GM23248 (cell line): ENCODE measurements around the gene IL18BP. TPM values are rescaled to one million over a fixed set of nuclear protein-coding genes. Genes with fewer than 3 reads are reported as not detected.
A peak's percentile ranks its signal among the peaks of the same experiment; 100 is the strongest.

Experiments
- DNase-seq: peaks from one replicate; pipeline ENCODE4 v3.0.0-alpha.2; 2015
- H2AFZ ChIP-seq: fragments of 200-600 bp; sonication (generic); 2 replicates; pipeline ENCODE4 v1.6.1; 2016; ENCODE audit warnings: antibody characterized with exemption
- H3F3A ChIP-seq: fragments of 200-600 bp; sonication (generic); 2 replicates; pipeline ENCODE4 v1.6.1; 2016; ENCODE audit warnings: mild to moderate bottlenecking, antibody characterized with exemption, mixed run types; ENCODE audit not compliant: insufficient read depth
- H3K27ac ChIP-seq: fragments of 200-600 bp; sonication (generic); 2 replicates; pipeline ENCODE4 v1.5.1; 2016; ENCODE audit warnings: mild to moderate bottlenecking
- H3K27me3 ChIP-seq: fragments of 200-600 bp; sonication (generic); replicated peaks from 2 replicates; pipeline ENCODE4 v1.6.1; 2016; ENCODE audit warnings: mild to moderate bottlenecking; ENCODE audit not compliant: insufficient read depth
- H3K36me3 ChIP-seq: fragments of 200-600 bp; sonication (generic); 2 replicates; pipeline ENCODE4 v1.6.1; 2016; ENCODE audit warnings: low read depth, mild to moderate bottlenecking
- H3K4me1 ChIP-seq: fragments of 200-600 bp; sonication (generic); 2 replicates; pipeline ENCODE4 v1.6.1; 2016; ENCODE audit warnings: mild to moderate bottlenecking; ENCODE audit not compliant: insufficient read depth
- H3K4me2 ChIP-seq: fragments of 200-600 bp; sonication (generic); one replicate; pipeline ENCODE4 v1.6.1; 2016; ENCODE audit warnings: mild to moderate bottlenecking; ENCODE audit not compliant: unreplicated experiment
- H3K4me3 ChIP-seq: fragments of 200-600 bp; sonication (generic); 2 replicates; pipeline ENCODE4 v1.5.1; 2016; ENCODE audit warnings: mild to moderate bottlenecking
- H3K79me2 ChIP-seq: fragments of 200-600 bp; sonication (generic); 2 replicates; pipeline ENCODE4 v1.6.1; 2016; ENCODE audit warnings: mild to moderate bottlenecking; ENCODE audit not compliant: insufficient read depth
- H3K9ac ChIP-seq: fragments of 200-600 bp; sonication (generic); 2 replicates; pipeline ENCODE4 v1.6.1; 2016; ENCODE audit warnings: mild to moderate bottlenecking
- H3K9me2 ChIP-seq: fragments of 200-600 bp; sonication (generic); 2 replicates; pipeline ENCODE4 v1.6.1; 2016; ENCODE audit warnings: mixed run types, mild to moderate bottlenecking, moderate library complexity; ENCODE audit not compliant: insufficient read depth
- H3K9me3 ChIP-seq: fragments of 200-600 bp; sonication (generic); one replicate; pipeline ENCODE4 v1.6.1; 2017; ENCODE audit warnings: low read depth
- H4K20me1 ChIP-seq: fragments of 200-600 bp; sonication (generic); 2 replicates; pipeline ENCODE4 v1.6.0; 2016; ENCODE audit not compliant: insufficient read depth
- EZH2 ChIP-seq: fragments of 200-600 bp; sonication (generic); IDR thresholded peaks from 2 replicates; pipeline ENCODE4 v1.6.1; 2018; ENCODE audit warnings: antibody characterized with exemption, mild to moderate bottlenecking; ENCODE audit not compliant: insufficient read depth, poor library complexity, severe bottlenecking
- EZH2phosphoT487 ChIP-seq: fragments of 200-600 bp; sonication (generic); IDR thresholded peaks from 2 replicates; pipeline ENCODE4 v1.6.1; 2018; ENCODE audit warnings: antibody characterized with exemption, moderate library complexity, mild to moderate bottlenecking, low read depth; ENCODE audit not compliant: insufficient read depth
- WGBS, 2 experiments: methylation state at CpG; one replicate each; pipeline ENCODE4 v1.1.6; 2015 to 2017; ENCODE audit warnings: low lambda C conversion rate in 2 of 2, low coverage in 1 of 2; ENCODE audit errors: missing lambda C conversion rate in 2 of 2; 5-methylcytosine and 5-hydroxymethylcytosine counted together
- in situ Hi-C: fragments of 300-500 bp; cut with MboI; formaldehyde crosslinking; loops from 2 replicates; pipeline ENCODE4 v1.15.0; 2020
- polyA plus RNA-seq: library from polyadenylated mRNA; unstranded; fragments of >200 nt; fragmentation: Nextera tagmentation; extraction: Ambion mirVana; gene quantifications from 2 replicates; pipeline ENCODE4 v1.2.1, GENCODE V29; 2016
- total RNA-seq: library from RNA; depleted of rRNA; stranded (reverse); fragments of >200 nt; shearing (Covaris generic); gene quantifications from 2 replicates; pipeline ENCODE4 v1.2.3, GENCODE V29; 2014

The IL18BP gene
- total and polyA plus RNA-seq, 2 experiments from 2014 or later = 0.44 to 2.5 TPM

DNA sequence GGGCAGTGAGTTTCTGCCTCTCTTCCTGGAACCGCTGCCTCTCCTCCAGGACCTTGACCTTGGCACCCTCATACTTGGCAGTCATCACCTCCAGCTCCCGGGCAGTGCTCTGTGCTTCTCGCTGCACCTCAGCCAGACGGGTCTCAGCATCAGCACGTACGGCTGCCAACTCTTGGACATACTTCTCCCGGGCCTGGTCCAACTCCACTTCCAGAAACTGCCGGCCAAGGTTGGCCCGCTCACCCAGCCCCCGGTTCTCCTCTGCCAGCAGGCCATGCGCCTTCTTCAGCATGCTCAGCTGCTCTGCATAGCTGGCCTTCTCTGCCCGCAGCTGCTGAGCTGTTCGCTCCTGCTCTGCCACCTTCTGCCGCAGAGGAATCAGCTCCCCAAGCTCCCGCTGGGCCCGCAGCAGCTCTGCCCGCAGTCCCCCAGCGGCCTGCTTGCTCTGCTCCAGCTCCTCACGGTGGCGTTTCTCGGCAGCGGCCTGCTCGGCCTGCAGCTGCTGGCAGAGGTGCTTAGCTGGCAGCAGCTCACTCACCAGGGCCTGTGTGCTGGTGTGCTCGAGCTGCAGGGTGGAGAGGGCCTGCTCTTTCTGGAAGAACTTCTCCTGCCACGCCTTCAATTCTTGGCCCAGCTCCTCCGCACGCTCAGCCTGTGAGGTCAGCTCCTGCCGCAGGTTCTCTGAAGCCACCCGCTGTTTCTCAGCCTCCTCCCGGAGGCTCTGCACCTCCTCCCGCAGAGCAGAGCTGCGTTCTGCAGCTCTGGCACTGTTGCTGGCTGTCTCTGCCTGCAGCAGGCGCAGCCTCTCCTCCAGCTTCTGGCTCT lies 14.4 kb downstream of the IL18BP start:
- Histone ChIP-seq H3K9me3 (no peaks in the 10 kb centered on the region), H3K4me1 (peaks cover 11% of the 10 kb centered on the region), H2AFZ (no peak overlapping the region), H3F3A (peaks cover 26% of the 10 kb centered on the region), H3K9me2 (no peaks in the 10 kb centered on the region), H3K4me3 (no peak overlapping the region), H4K20me1 (no peaks in the 10 kb centered on the region), H3K27ac (peak overlapping the region; percentile 56), H3K36me3 (peaks cover 65% of the 10 kb centered on the region), H3K4me2 (peak overlapping the region; percentile 40), H3K27me3 (no peaks in the 10 kb centered on the region), H3K79me2 (peaks cover 33% of the 10 kb centered on the region), H3K9ac (peak overlapping the region; percentile 45)
- TF ChIP-seq EZH2phosphoT487 (no peak), EZH2 (no peak)
- WGBS, 2 experiments = 36 to 38% methylated on average over 29 to 33 of the region's 33 CpGs
- peak; percentile 94 for DNase-seq
- in situ Hi-C loops = no loop called here

DNA sequence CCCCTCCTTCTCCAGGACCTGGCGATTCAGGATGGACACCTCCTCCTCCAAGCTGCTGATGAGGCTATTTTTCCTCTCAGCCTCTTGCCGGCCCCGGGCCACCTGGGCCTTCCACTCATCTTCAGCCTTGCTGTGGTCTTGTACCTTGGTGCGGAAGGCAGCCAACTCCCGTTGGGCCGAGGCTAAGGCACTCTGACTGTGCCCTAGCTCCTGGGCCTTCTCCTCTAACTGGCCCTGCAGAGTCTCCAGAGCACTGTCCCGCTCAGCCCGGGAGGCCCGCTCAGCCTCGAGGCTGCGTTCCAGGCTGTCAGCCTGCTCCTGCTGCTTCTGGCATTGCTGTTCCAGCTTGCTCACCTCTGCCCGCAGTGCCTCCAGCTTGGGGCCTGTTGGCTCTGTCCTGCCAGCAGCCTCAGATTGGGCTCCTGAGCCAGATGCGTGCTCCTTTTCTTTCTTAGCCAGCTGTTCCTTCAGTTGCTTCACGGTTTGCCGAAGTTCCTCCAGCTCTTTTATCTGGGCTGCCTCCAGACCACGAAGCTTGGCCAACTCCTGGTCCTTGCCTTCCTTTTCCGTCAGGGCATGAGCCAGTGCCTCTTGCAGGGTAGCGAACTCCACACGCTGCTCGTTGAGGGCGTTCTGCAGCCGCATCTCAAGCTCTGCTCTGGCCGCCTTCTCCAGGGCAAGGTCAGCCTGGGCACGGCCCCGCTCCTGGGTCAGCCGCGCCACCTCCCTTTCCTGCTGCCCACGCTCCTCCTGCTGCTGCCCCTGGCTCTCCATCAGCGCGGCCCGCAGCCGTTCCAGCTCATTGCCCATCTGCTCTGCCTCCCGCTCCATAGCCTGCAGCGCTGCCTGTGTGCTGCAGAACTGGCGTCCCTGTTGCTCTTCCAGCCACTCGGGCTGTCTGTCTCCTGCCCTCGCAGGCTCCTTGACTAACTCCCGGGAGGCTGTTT lies 15.3 kb downstream of the IL18BP start:
- Histone ChIP-seq H3K4me2 (peak overlapping the region; percentile 40), H3K79me2 (peaks cover 33% of the 10 kb centered on the region), H3K9me3 (no peaks in the 10 kb centered on the region), H3K4me3 (no peak overlapping the region), H2AFZ (no peak overlapping the region), H3K36me3 (peaks cover 62% of the 10 kb centered on the region), H3K27ac (peak overlapping the region; percentile 56), H3F3A (peaks cover 19% of the 10 kb centered on the region), H4K20me1 (no peaks in the 10 kb centered on the region), H3K27me3 (no peaks in the 10 kb centered on the region), H3K9me2 (no peaks in the 10 kb centered on the region), H3K4me1 (peaks cover 11% of the 10 kb centered on the region), H3K9ac (peak overlapping the region; percentile 33)
- TF ChIP-seq EZH2phosphoT487 (no peak), EZH2 (no peak)
- in situ Hi-C loops = no loop called here
- 58 to 65% methylated on average over 37 to 38 of the region's 38 CpGs for WGBS, 2 experiments
- peak; percentile 42 for DNase-seq

DNA sequence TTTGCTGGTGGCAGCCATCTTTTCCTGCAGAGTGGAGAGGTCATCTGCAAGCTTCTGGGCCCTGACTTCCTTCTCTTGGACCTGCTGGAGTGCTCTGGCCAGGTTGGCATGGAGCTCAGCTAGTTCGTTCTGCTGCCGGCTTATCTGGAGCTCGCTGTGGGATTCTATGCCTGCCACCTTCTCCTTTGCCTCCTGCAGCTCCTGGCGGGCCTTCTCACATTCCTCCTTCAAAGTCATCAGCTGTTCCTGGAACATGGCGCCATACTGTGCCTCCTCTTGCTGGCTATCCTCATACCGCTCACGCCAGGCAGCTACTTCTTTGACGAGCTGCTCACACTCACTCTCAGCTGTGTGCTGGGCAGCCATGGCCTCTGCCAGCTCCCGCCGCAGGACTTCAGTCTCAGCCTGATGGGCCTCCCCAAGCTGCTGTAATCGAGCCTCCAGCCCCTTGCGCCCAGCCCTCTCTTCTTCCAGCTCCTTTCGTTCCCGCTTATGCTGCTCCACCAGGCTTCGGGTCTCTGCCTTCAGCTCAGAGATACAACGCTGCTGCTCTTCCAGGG lies 16.1 kb downstream of the IL18BP start:
- H3K4me2 ChIP-seq = no peak overlapping the region
- H2AFZ ChIP-seq = no peak overlapping the region
- H3K4me3 ChIP-seq = no peak overlapping the region
- H3F3A ChIP-seq = peaks cover 19% of the 10 kb centered on the region
- in situ Hi-C loops = no loop called here
- no peak overlapping the region for H3K9ac ChIP-seq
- H3K79me2 ChIP-seq = peaks cover 33% of the 10 kb centered on the region
- H3K9me2 ChIP-seq = no peaks in the 10 kb centered on the region
- H4K20me1 ChIP-seq = no peaks in the 10 kb centered on the region
- H3K27ac ChIP-seq = no peak overlapping the region
- peaks cover 70% of the 10 kb centered on the region for H3K36me3 ChIP-seq
- no peak for DNase-seq
- H3K9me3 ChIP-seq = no peaks in the 10 kb centered on the region
- 85 to 87% methylated on average over 16 of the region's 16 CpGs for WGBS, 2 experiments
- H3K4me1 ChIP-seq = peaks cover 11% of the 10 kb centered on the region
- no peak for TF ChIP-seq EZH2
- TF ChIP-seq EZH2phosphoT487 = no peak
- H3K27me3 ChIP-seq = no peaks in the 10 kb centered on the region

DNA sequence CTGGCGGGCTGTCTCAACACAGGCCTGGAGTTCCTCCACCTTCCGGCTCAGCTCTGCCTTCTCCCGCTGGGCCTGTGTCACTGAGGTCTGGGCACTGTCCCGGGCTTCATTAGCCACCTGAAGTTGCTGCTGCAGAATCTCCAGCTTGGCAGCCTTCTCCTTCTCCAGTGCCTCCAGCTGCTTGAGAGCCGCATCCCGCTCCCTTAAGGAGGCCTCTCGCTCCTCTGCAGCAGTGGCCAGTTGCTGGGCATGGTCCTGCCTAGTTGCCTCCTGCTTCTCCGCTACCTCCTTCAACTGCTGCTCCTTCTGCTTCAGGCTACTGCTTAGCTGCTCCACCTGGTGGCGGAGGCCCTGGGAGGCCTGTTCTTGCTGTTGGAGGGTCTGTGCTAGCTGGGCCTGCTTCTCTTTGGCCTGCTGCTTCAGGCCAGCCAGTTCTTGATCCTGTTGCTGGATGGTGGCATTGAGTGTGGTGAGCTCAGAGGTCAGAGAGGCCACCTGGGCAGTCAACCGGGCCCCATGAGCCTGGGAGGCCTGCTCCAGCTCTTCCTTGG lies 16.9 kb downstream of the IL18BP start:
- Histone ChIP-seq H3K9me3 (no peaks in the 10 kb centered on the region), H3K4me3 (no peak overlapping the region), H3K79me2 (peaks cover 33% of the 10 kb centered on the region), H3K27ac (no peak overlapping the region), H3K4me2 (no peak overlapping the region), H2AFZ (no peak overlapping the region), H4K20me1 (no peaks in the 10 kb centered on the region), H3K36me3 (peaks cover 76% of the 10 kb centered on the region), H3K9ac (no peak overlapping the region), H3K9me2 (no peaks in the 10 kb centered on the region), H3K27me3 (no peaks in the 10 kb centered on the region), H3F3A (peaks cover 19% of the 10 kb centered on the region), H3K4me1 (peaks cover 11% of the 10 kb centered on the region)
- DNase-seq = peak; percentile 40
- TF ChIP-seq EZH2phosphoT487 = no peak
- no peak for TF ChIP-seq EZH2
- in situ Hi-C loops = no loop called here
- 85 to 88% methylated on average over 10 of the region's 10 CpGs for WGBS, 2 experiments
